ENCODE data around the gene NR2F1-AS1.

NR2F1-AS1 gene

DNA sequence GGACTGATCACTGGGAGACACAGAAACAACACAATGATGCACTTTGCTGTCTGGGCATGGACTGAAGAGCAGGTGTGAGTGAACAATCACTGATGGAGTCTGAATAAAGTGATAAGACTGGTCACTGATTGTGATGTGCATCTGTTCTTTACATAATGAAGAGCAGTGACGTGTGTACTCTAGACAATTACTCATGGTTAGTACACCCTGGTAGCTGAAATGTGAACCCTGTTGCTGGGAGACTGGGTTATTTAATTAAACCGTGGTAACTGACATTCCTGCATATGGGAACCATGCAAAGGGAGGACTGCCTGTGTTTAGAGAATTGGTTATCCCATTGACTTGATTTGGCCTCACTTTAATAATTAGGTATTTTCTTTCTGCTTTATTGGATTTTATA is 202.9 kb downstream of the NR2F1-AS1 start:
- no peak for DNase-seq

DNA sequence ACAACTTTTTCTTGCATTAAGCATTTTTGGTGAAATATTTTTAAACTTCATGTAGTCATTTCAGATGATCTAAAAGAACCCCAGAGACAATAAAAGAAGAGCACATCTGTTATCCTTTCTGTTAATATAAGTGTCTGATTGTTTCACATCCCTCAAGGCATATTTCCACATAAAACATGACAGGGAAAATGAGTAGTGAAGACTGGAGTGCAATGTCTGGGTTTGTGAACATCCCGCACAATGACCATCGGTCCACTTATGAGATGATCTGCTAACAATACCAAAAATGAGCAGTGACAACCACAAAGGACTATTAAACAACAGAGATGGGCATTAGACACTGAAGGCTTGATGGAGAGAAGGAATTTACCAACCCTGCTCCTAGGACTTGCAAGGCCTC is 209.1 kb downstream of the NR2F1-AS1 start:
- no peak for DNase-seq

DNA sequence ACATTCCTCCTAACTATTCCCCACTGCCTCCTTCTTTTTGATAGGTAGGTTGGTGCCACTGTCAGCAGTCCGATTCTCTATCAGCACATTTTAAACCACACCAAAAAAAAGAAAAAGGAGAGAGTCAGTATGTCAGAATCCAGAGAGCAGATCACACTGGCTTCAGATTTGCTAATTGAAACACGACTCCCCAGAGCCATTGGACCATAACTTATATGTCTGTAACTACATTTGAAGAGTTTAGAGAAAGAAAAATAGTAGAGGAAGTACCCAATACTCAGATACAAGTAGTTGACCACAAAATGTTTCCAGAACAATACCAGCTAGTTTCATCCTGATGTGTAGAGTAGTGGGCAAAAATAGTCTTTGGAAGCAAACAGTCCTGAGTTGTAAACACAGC is 216.6 kb downstream of the NR2F1-AS1 start:
- no peak for DNase-seq

GRCh38 chr5:93360436-93361088 is 220.5 kb downstream of the NR2F1-AS1 start:
- DNase-seq: no peak

- no peak for DNase-seq
These were observed 221.1 kb downstream of the NR2F1-AS1 start for GRCh38 chr5:93359960-93360305.
